ENCODE data around the gene PLCB1.

Gene PLCB1

DNA sequence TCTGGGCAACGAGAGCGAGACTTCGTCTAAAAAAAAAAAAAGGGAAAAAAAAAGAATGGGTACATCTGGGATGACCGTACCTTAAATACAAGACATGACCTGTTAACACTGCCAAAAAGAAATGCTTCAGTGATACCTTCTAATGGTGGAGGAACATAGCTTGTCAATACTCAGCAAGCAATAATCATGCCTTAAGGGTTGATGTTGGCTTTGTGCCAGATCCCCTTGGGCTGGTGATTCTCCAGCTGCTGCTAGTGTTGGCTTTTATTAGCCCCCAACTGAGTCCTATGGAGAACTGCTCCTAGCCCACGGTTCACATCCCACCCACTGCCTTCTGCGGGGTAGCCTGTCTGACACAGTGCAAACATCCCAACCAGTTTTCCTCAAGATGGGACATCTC is 134.9 kb downstream of the PLCB1 start:
- TF ChIP-seq SIN3A (IDR thresholded peaks at IDR 0.05; ENCODE audit: borderline replicate concordance, insufficient read depth, low read length), result no peak
- TF ChIP-seq FOXP2 (optimal IDR thresholded peaks at IDR 0.05; ENCODE audit: borderline replicate concordance, extremely low read depth, extremely low read length, insufficient read depth), result no peak
- TF ChIP-seq, protein P1, sequence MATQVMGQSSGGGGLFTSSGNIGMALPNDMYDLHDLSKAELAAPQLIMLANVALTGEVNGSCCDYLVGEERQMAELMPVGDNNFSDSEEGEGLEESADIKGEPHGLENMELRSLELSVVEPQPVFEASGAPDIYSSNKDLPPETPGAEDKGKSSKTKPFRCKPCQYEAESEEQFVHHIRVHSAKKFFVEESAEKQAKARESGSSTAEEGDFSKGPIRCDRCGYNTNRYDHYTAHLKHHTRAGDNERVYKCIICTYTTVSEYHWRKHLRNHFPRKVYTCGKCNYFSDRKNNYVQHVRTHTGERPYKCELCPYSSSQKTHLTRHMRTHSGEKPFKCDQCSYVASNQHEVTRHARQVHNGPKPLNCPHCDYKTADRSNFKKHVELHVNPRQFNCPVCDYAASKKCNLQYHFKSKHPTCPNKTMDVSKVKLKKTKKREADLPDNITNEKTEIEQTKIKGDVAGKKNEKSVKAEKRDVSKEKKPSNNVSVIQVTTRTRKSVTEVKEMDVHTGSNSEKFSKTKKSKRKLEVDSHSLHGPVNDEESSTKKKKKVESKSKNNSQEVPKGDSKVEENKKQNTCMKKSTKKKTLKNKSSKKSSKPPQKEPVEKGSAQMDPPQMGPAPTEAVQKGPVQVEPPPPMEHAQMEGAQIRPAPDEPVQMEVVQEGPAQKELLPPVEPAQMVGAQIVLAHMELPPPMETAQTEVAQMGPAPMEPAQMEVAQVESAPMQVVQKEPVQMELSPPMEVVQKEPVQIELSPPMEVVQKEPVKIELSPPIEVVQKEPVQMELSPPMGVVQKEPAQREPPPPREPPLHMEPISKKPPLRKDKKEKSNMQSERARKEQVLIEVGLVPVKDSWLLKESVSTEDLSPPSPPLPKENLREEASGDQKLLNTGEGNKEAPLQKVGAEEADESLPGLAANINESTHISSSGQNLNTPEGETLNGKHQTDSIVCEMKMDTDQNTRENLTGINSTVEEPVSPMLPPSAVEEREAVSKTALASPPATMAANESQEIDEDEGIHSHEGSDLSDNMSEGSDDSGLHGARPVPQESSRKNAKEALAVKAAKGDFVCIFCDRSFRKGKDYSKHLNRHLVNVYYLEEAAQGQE (IDR thresholded peaks at IDR 0.05; ENCODE audit: insufficient read depth in 1 of 2, low read depth in 2 of 2, low read length in 2 of 2), result no peak
- no peak for TF ChIP-seq POLR2AphosphoS5 (IDR thresholded peaks at IDR 0.05; ENCODE audit: low read depth, low read length)
- no peak for TF ChIP-seq TAF1 (IDR thresholded peaks at IDR 0.05; ENCODE audit: borderline replicate concordance, insufficient read depth, low read length)

DNA sequence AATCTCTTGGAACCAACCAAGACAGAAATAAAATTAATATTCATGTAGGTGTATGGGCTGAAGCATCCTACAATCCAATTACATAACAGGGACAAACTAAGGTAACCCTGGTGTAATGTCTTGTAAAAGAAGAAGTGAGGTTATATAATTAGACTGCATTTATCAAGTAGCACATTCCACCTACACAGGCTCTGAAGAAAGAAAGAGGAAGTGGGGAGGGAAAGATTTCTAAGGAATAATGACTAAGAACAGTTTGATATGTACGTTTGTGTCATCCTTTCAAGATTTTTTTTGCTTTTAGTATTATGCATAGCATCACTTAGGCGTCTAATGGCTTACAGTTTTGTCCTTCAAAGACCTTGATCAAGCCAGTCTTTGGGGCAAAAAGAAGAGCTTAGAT is 139.7 kb downstream of the PLCB1 start:
- no peak for TF ChIP-seq SIN3A (IDR thresholded peaks at IDR 0.05; ENCODE audit: borderline replicate concordance, insufficient read depth, low read length)
- no peak for TF ChIP-seq POLR2AphosphoS5 (IDR thresholded peaks at IDR 0.05; ENCODE audit: low read depth, low read length)
- TF ChIP-seq FOXP2 (optimal IDR thresholded peaks at IDR 0.05; ENCODE audit: borderline replicate concordance, extremely low read depth, extremely low read length, insufficient read depth), result no peak
- TF ChIP-seq, protein P1 (IDR thresholded peaks at IDR 0.05; ENCODE audit: insufficient read depth in 1 of 2, low read depth in 2 of 2, low read length in 2 of 2), result no peak
- no peak for TF ChIP-seq TAF1 (IDR thresholded peaks at IDR 0.05; ENCODE audit: borderline replicate concordance, insufficient read depth, low read length)

DNA sequence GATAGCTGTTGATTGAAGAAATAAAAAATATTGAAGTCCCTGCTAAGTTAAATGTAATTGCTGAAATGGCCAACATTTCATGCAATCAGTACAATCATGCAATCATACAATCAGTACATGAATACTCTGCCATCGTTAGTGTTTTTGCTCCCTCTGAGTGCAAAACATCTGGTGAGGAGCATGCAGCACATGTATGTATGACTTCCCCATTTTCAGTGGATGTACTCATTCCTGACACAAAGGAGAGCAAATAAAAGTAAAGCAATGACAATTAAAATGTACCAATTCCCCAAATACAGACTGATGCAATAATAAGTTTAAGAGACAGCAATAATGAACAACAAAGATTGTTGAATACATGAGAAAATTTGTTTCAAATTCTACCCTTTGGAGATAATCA is 140.7 kb downstream of the PLCB1 start:
- TF ChIP-seq SIN3A (IDR thresholded peaks at IDR 0.05; ENCODE audit: borderline replicate concordance, insufficient read depth, low read length), result no peak
- no peak for TF ChIP-seq FOXP2 (optimal IDR thresholded peaks at IDR 0.05; ENCODE audit: borderline replicate concordance, extremely low read depth, extremely low read length, insufficient read depth)

DNA sequence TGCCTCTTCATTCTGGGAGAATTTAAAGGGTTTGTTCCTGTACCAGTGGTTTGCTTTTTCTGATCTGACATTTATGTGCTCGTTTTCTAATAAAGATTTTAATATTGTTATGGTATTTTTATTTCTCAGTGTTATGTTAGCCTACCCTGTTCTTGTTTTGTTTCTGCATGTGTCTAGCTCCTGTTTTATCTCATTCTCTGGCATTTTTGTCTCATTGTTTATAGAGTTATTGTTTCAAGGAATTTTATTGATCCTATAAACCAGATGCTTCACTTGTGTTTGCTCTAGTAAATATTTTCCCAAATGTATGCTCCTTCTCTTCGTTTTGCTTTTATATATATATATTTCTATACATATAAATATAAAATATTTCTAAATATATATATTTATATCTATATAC is 152.8 kb downstream of the PLCB1 start:
- TF ChIP-seq POLR2AphosphoS5 (IDR thresholded peaks at IDR 0.05; ENCODE audit: low read depth, low read length), result no peak
- no peak for TF ChIP-seq SIN3A (IDR thresholded peaks at IDR 0.05; ENCODE audit: borderline replicate concordance, insufficient read depth, low read length)
- TF ChIP-seq FOXP2 (optimal IDR thresholded peaks at IDR 0.05; ENCODE audit: borderline replicate concordance, extremely low read depth, extremely low read length, insufficient read depth), result no peak
- TF ChIP-seq TAF1 (IDR thresholded peaks at IDR 0.05; ENCODE audit: borderline replicate concordance, insufficient read depth, low read length), result no peak
- TF ChIP-seq, protein P1 (IDR thresholded peaks at IDR 0.05; ENCODE audit: insufficient read depth in 1 of 2, low read depth in 2 of 2, low read length in 2 of 2), result no peak

DNA sequence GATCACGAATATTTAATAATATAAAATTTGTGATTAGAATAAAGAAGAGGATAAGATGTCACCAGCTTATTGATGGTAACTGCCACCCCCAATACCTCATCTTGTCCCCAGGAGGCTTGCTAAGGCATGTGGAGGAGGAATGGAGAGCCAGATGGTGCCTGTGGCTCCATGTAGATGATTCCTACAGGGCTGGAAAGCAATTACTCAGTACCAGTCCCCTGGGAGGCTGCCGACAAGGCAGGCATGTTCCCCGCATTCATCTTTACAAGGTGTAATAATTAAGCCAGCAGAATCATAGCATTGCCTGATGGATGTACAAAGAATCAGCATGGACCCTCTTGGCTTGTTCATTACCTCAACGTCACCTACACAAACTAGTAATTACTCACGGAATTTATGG is 155.3 kb downstream of the PLCB1 start:
- TF ChIP-seq SIN3A (IDR thresholded peaks at IDR 0.05; ENCODE audit: borderline replicate concordance, insufficient read depth, low read length), result no peak

DNA sequence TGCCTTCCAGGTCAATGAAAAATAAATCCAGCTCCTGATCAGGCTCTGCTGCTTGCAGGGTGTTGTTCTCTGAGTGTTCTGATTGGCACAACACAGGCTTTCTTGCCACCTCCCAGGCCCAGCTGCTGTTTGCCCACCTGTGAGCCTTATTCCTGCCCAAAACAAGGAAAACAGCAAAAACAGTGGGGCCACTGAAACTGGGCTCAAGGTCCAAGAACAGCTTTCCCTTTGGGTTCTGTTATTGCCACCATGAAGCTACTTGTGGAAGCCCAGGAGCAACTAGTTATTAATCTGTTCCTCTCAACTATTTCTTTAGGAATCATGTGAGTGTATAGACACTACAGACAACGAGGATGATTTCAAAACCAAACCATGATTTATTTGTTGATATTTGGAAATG is 159.1 kb downstream of the PLCB1 start:
- TF ChIP-seq SIN3A (IDR thresholded peaks at IDR 0.05; ENCODE audit: borderline replicate concordance, insufficient read depth, low read length) (no peak), POLR2AphosphoS5 (IDR thresholded peaks at IDR 0.05; ENCODE audit: low read depth, low read length) (no peak), FOXP2 (optimal IDR thresholded peaks at IDR 0.05; ENCODE audit: borderline replicate concordance, extremely low read depth, extremely low read length, insufficient read depth) (no peak), TAF1 (IDR thresholded peaks at IDR 0.05; ENCODE audit: borderline replicate concordance, insufficient read depth, low read length) (no peak)
- TF ChIP-seq, protein P1 (IDR thresholded peaks at IDR 0.05; ENCODE audit: insufficient read depth in 1 of 2, low read depth in 2 of 2, low read length in 2 of 2), result no peak
